Stimulated activated CD8-positive, alpha-beta memory T cell treated with anti-CD3 and anti-CD28 coated beads, Interleukin-12 subunit alpha, Interleukin-12 subunit beta, amount 100 ng/mL, for 1 hour (primary cell): ENCODE data around the gene SPRED2.
"Not testable (repeated sequence)": the region's sequence is repeated elsewhere in the genome, so short reads cannot be mapped to it uniquely, and the experiment has no call there.

Experiments
- DNase-seq: peaks from one replicate; pipeline ENCODE4 v3.0.0-alpha.2; 2020; ENCODE audit warnings: low read depth

Gene SPRED2

DNA sequence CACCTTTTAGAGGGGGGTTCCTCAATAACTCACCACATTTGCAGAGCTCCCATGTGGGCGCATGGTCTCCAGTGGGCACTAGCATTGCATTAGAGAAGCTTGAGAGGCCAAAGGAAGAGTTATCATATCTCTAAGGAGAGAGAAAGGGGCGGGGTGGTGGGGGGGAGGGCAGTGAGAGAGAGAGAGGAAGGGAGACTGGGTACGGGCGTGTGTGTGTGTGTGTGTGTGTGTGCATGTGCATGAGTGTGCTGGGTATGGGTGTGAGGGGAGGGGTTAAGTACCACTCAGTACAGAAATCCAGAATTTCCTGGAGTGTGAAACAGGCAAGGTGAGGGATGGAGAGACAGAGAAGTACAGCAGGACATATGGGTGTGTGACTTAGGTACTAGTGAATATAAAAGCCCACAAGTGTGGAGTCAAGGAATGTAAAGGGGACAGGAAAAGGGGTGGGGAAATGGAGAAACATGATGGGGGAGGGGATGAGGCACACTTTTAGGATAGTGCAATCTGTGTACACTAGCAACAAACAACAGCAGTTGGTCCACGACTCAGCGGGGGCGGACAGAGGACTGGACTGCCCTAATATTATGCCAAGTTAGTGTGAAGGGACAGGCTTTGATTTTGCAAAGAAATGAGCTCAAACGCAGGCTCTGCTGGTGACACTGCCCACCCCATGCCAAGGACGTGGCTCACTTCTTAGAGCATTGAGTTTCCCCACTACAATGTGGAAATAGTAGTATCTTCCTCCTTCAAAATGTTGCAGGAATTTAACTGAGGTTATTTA is 91.3 kb downstream of the SPRED2 start:
- no peak for DNase-seq

GRCh38 chr2:65339648-65340047 is 92.8 kb downstream of the SPRED2 start:
- DNase-seq, result no peak

DNA sequence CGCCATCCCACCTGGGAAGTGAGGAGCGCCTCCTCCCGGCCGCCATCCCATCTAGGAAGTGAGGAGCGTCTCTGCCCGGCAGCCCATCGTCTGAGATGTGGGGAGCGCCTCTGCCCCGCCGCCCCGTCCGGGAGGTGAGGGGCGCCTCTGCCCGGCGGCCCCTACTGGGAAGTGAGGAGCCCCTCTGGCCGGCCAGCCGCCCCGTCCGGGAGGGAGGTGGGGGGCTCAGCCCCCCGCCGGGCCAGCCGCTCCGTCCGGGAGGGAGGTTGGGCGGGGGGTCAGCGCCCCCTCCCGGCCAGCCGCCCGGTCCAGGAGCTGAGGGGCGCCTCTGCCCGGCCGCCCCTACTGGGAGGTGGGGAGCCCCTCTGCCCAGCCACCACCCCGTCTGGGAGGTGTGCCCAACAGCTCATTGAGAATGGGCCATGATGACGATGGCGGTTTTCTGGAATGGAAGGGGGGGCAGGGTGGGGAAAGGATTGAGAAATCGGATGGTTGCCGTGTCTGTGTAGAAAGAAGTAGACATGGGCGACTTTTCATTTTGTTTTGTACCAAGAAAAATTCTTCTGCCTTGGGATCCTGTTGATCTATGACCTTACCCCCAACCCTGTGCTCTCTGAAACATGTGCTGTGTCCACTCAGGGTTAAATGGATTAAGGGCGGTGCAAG is 93.4 kb downstream of the SPRED2 start:
- DNase-seq, result not testable (repeated sequence)

- DNase-seq, result not testable (repeated sequence)
Measured at GRCh38 chr2:65337915-65338314, 94.5 kb downstream of the SPRED2 start.

GRCh38 chr2:65334714-65335113 is 97.7 kb downstream of the SPRED2 start:
- DNase-seq, result no peak

- no peak for DNase-seq
Measured at GRCh38 chr2:65331336-65332025, 100.9 kb downstream of the SPRED2 start.

GRCh38 chr2:65329525-65329924 is 102.9 kb downstream of the SPRED2 start:
- no peak for DNase-seq

GRCh38 chr2:65326276-65326675 is 106.1 kb downstream of the SPRED2 start:
- DNase-seq, result no peak

DNA sequence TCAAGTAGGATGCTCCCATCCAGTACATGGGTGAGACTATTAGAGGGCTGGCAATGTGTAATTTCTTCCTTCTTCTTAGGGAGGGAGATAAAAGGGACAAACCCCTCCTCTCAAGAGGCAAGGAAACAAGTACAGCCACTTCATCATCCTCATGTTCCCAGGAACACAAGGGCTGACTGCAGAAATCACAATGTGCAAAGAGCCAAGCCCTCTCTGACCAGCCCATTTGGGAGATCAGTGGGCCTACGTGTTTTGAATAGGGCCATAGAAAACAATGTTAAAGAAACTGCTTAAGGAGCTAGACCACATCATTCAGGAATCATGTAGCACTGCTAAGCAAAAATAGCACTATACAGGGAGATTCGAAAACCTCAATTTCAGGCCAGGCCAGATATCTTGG is 107.3 kb downstream of the SPRED2 start:
- DNase-seq, result no peak

DNA sequence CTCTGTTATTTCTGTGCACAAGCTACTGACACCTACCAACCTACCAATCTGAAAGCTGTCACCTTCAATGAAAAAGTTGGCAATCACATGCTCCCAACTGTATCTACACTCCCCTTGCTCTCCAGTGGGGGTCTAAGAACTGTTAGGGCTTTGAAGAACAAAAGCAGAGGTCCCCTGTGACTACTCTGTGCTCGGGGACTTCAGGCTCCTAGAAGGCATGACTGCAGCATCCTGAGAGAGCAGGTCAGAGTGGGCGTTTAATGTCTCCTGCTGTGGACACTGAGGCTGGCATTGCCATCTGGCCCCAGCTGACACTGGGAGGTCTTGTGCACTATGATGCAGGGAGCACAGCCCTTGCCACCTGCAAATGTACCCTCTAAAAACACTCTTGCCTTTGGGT is 111.5 kb downstream of the SPRED2 start:
- no peak for DNase-seq

- no peak for DNase-seq
Measured at GRCh38 chr2:65320042-65320725, 112.2 kb downstream of the SPRED2 start.

DNA sequence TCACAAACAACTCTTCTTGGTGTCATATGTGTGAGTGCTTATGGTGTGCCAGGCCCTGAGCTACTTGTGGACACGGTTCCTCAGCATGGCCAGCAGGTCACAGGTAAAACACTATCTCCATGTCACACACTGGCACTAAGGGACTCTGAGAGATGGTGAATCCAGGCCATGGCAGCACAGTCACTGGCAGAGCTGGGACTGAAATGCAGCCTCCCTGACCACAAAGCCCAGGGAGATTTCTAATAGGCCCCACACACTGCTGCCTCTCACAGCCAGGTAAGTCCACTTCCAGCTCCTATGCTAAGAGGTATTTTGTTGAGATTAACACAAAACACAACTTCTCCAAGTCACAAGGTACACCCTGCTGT is 112.7 kb downstream of the SPRED2 start:
- no peak for DNase-seq

DNA sequence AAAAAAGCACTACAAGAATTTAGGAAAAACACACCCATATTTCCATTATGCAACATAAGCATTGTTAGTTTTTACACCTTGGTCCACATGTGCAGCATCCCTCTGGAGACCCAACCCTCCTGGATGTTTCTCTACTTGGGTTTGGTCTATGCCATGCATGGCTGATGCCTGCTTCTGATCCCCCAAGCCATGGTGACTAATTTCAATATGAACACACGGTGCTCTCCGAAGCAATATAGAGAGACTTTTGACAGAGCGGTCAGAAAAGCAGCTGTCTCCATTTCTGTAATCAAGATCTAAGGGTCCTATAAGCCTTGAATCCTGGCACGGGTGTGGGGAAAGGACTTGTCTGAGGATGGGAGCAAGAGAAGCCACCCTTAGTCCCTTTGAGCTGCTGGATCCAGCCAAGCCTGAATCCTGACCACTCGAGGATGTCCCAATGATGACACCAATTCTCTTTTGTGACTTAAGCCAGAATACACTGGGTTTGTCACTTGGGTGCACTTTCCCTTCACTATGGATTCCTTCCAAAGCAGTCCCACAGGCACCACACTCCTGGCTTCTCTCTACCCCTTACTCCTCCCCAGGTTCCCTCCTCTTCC is 113.2 kb downstream of the SPRED2 start:
- no peak for DNase-seq

DNA sequence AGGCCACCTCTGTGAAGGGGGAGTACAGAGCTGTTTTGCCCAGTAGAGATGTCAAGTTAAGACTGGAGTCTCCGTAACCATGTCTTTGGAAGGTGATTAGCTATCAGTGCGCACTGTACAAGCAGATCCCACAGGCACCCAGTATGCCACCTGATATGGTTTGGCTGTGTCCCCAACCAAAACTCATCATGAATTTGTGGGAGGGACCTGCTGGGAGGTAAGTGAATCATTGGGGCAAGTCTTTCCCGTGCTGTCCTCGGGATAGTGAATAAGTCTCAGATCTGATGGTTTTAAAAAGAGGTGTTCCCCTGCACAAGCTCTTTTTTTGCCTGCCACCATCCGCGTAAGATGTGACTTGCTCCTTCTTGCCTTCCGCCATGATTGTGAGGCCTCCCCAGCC is 114.6 kb downstream of the SPRED2 start:
- DNase-seq, result no peak

DNA sequence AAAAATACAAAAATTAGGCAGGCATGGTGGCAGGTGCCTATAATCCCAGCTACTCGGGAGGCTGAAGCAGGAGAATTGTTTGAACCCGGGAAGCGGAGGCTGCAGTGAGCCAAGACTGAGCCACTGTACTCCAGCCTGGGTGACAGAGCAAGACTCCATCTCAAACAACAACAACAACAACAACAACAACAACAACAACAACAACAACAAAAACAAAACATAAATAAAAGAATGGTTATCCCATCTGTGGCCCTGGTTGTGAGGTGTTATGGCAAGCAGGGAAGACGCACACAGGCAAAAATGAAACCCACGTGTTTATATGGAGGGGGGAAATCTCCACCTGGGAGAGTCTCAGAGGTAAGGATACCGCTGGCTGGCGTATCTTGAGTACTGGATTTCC is 115.0 kb downstream of the SPRED2 start:
- DNase-seq, result not testable (repeated sequence)

- DNase-seq, result no peak
Measured at GRCh38 chr2:65316072-65316471, 116.3 kb downstream of the SPRED2 start.

GRCh38 chr2:65314801-65315441 is 117.5 kb downstream of the SPRED2 start:
- no peak for DNase-seq

GRCh38 chr2:65313954-65314256 is 118.5 kb downstream of the SPRED2 start:
- DNase-seq, result no peak

DNA sequence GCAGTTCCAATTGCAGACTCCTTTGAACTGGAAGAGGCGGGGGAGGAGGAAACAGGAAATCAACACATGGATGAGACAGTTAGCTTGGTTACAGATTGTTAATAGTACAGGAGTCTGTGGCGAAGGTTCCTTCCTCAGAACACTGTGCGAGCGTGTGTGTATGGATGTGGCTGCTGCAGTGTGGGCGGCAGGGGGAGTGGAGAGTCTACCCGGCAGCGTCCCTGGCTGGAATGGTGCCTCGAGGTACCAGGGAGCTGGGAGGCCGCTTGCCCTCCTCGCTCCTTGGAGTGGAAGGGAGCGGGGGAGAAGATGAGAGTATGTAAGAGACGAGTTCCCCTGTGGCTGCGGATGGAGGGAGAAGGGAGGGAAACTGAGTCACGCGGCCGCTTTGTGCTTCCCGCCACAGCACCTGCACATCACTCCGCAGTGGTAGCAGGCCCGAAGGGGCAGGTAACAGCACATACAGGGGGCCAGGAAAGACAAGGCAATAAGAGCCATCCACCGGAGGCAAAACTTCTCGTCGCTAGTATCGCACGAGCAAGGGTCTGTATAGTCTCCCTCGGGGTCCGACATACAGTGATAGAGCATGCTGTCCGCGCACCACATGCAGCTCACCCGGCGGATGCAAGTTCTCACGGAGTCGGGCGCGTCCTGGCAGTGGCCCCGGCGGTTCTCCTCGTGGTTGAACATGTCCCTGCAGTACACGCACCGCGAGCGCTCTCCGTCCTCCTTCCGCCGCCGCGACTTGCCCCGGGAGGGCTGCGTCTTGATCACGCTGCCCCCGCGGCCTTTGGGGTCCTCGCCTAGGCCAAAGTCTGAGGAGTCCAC is 119.1 kb downstream of the SPRED2 start:
- no peak for DNase-seq

DNA sequence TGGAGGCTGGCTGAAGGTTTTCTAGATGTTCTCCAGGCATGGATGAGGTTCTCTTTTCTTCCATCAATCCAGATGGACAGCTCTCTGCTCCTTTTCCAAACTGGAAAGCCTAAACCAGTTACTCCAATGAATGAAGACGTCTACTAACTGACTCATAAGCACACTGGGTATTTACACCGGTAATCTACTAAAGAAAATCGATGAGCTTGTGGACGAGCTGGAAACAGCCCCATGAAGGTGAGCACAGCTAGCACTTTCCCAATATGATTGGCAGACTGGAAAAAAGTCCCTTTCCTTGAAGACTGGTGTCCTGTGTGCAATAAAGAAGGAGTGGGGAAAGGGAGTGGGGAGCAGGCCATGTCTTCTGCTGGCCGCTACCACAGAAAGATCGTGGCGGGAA is 120.8 kb downstream of the SPRED2 start:
- no peak for DNase-seq

GRCh38 chr2:65311049-65311448 is 121.3 kb downstream of the SPRED2 start:
- DNase-seq, result no peak
